ENCODE results near the gene LIPT2. TPM values are rescaled to one million over a fixed set of nuclear protein-coding genes. Genes with fewer than 3 reads are reported as not detected.
A peak's percentile ranks its signal among the peaks of the same experiment; 100 is the strongest.

The LIPT2 gene
- total and polyA plus RNA-seq, 8 donors = 1.8 to 6.3 (median 4.7) TPM

- H3K36me3 ChIP-seq = no peaks in the 10 kb centered on the region
- H3K9me3 ChIP-seq = no peaks in the 10 kb centered on the region
- H3K27ac ChIP-seq = no peak overlapping the region
- intact Hi-C loops (cut with DNase I) = no loop called here
- ATAC-seq (no peak), DNase-seq (no peak)
- no peaks in the 10 kb centered on the region for H3K27me3 ChIP-seq
- TF ChIP-seq, protein P1, sequence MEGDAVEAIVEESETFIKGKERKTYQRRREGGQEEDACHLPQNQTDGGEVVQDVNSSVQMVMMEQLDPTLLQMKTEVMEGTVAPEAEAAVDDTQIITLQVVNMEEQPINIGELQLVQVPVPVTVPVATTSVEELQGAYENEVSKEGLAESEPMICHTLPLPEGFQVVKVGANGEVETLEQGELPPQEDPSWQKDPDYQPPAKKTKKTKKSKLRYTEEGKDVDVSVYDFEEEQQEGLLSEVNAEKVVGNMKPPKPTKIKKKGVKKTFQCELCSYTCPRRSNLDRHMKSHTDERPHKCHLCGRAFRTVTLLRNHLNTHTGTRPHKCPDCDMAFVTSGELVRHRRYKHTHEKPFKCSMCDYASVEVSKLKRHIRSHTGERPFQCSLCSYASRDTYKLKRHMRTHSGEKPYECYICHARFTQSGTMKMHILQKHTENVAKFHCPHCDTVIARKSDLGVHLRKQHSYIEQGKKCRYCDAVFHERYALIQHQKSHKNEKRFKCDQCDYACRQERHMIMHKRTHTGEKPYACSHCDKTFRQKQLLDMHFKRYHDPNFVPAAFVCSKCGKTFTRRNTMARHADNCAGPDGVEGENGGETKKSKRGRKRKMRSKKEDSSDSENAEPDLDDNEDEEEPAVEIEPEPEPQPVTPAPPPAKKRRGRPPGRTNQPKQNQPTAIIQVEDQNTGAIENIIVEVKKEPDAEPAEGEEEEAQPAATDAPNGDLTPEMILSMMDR (IDR thresholded peaks at IDR 0.05) = no peak
- no peak overlapping the region for H3K4me3 ChIP-seq
- peaks cover 0 to 35% of the 10 kb centered on the region in 2 donors for H3K4me1 ChIP-seq
These were observed 23.0 kb downstream of the LIPT2 start for GRCh38 chr11:74470526-74470925.

- intact Hi-C loops (cut with DNase I) = no loop called here
- H3K9me3 ChIP-seq = no peaks in the 10 kb centered on the region
These were observed 24.6 kb downstream of the LIPT2 start for GRCh38 chr11:74468936-74469335.

GRCh38 chr11:74468521-74468920, 25.0 kb downstream of the LIPT2 start:
- H3K4me3 ChIP-seq = no peak overlapping the region
- H3K36me3 ChIP-seq = no peaks in the 10 kb centered on the region
- no peak overlapping the region for H3K27ac ChIP-seq
- DNase-seq (no peak), ATAC-seq (no peak)
- H3K27me3 ChIP-seq = no peaks in the 10 kb centered on the region
- no peaks in the 10 kb centered on the region for H3K9me3 ChIP-seq
- TF ChIP-seq, protein P1 (IDR thresholded peaks at IDR 0.05) = no peak
- intact Hi-C loops (cut with DNase I) = no loop called here
- H3K4me1 ChIP-seq = peaks cover 0 to 46% of the 10 kb centered on the region in 2 donors

More at GRCh38 chr11:74468936-74469335, 24.6 kb downstream of the LIPT2 start:
- Histone ChIP-seq H3K27ac (no peak overlapping the region), H3K27me3 (no peaks in the 10 kb centered on the region), H3K4me1 (peaks cover 0 to 48% of the 10 kb centered on the region in 2 donors), H3K4me3 (no peak overlapping the region), H3K36me3 (no peaks in the 10 kb centered on the region)
- ATAC-seq (no peak), DNase-seq (no peak)
- TF ChIP-seq, protein P1 (IDR thresholded peaks at IDR 0.05) = no peak

DNA sequence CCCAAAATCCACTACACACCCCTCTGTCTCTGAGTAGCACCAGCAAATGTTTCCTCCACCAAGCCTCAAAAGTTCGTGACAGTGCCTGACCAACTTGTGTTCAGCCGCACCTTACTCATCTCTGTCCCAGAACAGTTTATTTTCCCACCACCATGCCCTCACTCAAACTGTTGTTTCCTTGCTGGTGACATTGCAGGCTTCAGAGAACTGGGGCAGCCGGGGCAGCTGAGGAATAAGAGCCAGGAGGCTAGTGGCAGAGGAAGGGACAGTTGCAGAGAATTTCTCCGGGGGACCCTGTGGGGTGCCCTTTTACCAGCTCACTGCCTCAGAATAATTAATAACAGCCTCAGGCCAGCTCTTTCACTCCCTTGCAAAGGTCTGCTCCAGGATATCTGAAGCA, 25.5 kb downstream of the LIPT2 start:
- H3K27ac ChIP-seq = peak overlapping the region in 1 of 2 donors; percentile 74
- DNase-seq = no peak
- TF ChIP-seq, protein P1 (IDR thresholded peaks at IDR 0.05) = no peak
- intact Hi-C loops (cut with DNase I) = no loop called here
- H3K9me3 ChIP-seq = no peaks in the 10 kb centered on the region
- no peaks in the 10 kb centered on the region for H3K27me3 ChIP-seq
- H3K36me3 ChIP-seq = no peaks in the 10 kb centered on the region
- no peak for ATAC-seq
- H3K4me1 ChIP-seq = peaks cover 0 to 45% of the 10 kb centered on the region in 2 donors
- no peak overlapping the region for H3K4me3 ChIP-seq

DNA sequence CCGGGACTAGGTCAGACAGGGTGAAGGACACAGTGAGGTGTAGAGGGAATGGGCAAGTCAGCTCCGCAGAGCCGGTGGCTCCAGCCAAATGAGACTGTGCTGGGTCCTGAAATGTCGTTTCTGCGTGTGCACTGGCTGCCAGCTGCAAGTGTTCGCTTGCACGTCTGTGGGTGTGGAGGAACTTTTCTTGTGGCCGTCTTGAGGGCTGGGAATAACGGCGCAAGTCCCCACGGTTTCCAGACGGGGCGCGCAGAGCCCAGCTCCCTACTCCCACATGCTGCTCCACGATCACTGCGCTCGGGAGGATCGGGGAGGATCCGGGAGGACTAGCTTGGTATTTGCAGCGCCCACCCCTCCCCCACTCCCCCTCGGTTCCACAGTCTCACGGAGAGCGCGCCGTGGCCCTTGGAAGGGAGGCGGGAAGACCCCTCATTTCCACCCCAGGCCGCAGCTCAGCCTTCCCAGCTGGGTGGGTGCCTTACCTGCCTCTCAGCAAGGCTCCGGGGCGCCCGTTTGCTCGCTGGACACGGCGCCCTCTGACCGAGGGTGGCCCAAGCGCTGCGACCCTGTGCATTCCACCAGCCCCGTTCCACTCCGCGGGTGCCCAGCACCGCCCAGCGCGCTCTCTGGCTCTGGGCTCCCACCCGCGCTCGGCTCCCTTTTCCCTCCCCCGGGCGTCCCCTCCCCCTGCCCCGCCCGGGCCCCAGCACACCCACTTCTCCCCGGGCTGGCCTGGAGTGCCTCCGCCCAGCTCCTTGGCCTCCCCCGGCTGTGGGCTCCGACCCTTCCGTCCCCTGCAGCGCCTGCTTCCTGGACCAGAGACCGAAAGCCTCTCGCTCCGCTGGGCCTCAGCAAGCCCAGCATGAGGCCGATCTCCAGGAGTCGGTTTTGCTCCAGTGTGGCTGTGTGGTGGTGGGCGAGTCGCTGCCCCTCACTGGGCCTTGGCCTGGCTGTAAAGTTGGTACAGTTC, 26.3 kb downstream of the LIPT2 start, which contains the start of gene KCNE3:
Gene KCNE3, minus strand, starts transcription at position 634 of the 970 bp plus-strand sequence. CDS start 9,986 bp downstream, outside the sequence.
- Histone ChIP-seq H3K4me1 (peaks cover 0 to 52% of the 10 kb centered on the region in 2 donors), H3K27ac (peak within 1 kb of the TSS; percentile 51 to 74), H3K9me3 (no peaks in the 10 kb centered on the region), H3K36me3 (no peaks in the 10 kb centered on the region), H3K27me3 (no peaks in the 10 kb centered on the region), H3K4me3 (peak within 1 kb of the TSS; percentile 54 to 60)
- intact Hi-C loops (cut with DNase I) = no loop called here
- peak; percentile 90 for ATAC-seq
- peak; percentile 55 to 91 (median 60) for DNase-seq
- TF ChIP-seq, protein P1 (IDR thresholded peaks at IDR 0.05) = no peak
